KG1 (cell line): Measurements from ENCODE around the gene SPN.
"Not testable (repeated sequence)": the region's sequence is repeated elsewhere in the genome, so short reads cannot be mapped to it uniquely, and the experiment has no call there.

Experiments
- DNase-seq: peaks from one replicate; lab custom pipeline; 2025; lab: John Stamatoyannopoulos, UW

SPN gene

DNA sequence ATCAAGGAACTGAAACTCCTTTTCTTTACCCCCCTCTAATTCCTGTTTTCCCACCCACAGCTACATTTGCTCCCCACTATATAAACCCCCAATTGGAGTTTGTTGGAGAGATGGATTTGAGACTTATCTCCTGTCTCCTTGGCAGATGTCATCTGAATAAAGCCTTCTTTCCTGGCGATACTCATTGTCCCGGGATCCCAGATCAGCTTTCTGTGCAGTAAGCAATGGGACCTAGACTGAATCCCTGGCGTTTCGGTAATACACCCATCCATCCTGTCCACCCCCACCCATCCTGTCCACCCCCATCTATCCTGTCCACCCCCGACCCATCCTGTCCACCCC is 38.1 kb downstream of the SPN start:
- no peak for DNase-seq

DNA sequence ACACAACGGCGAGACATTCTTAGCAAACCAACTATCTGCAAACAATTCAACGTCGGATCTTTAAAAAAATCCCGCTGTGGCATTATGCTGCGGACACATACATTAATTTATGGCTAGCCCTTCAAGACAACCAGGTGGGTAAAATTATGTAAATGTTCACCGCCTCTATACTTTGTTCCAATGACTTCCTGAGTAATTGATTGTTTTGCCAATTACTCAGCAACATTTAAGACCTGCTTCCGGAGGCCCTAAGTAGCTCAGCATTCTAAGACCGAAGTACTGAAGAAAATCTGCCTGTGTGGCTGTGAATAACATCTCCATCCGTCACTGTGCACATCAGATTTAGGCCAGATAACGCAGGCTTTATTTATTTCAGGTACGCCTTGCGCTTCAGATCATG is 39.2 kb downstream of the SPN start:
- DNase-seq: no peak

- DNase-seq: no peak
Measured at GRCh38 chr16:29705030-29705429, 42.0 kb downstream of the SPN start.

DNA sequence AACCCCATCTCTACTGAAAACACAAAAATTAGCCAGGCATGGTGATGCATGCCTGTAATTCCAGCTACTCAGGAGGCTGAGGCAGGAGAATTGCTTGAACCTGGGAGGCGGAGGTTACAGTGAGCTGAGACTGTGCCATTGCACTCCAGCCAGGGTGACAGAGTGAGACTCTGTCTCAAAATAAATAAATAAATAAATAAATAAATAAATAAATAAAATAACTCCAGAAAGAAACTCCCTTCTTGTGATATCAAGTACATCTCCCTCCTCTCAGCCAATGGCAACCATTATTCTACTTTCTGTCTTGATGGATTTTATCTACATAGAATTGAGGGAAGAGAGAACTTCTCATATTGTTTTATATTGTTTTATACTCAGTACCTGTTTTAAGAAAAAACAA is 44.1 kb downstream of the SPN start:
- not testable (repeated sequence) for DNase-seq

GRCh38 chr16:29708917-29709600 is 46.0 kb downstream of the SPN start:
- no peak for DNase-seq

DNA sequence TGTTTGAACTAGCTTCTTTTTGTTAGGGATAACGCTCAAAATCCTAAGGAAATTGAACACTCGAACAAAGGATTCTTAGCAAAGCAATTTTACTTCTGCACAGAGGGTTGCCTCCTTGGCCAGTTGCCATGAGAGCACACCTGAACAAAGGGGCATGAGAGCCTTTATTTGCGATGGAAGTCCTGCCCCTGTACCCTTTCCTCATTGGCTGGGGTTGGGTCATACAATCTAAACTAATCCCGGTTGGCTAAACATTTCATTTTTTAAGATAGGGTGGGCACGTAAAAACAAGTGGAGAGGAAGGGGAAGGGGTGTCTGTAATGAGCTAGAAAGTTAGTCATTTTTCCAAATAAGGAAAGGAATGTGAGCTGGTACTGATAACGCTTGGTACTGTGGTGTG is 46.6 kb downstream of the SPN start:
- DNase-seq: not testable (repeated sequence)

- DNase-seq: no peak
Measured at GRCh38 chr16:29710227-29711219, 47.5 kb downstream of the SPN start.

GRCh38 chr16:29712809-29713208 is 49.8 kb downstream of the SPN start:
- DNase-seq: no peak

DNA sequence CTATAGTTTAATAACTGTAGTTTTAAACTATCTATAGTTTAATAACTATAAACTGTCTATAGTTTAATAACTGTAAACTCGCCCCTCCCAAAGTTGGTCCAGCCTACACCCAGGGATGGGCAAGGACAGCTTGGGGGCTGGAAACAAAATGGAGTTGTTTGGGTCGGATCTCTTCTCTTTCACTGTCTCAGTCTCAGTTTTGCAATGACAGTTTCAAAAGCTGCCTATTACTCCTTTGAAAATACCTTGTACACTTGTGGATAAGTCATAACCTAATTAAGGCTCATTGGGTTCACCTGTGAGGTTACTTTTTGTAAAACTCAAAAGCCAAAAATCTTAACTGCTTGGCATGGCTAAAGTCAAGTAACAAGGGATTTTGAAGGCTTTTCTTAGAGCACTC is 51.3 kb downstream of the SPN start:
- DNase-seq: no peak

GRCh38 chr16:29714972-29715371 is 51.9 kb downstream of the SPN start:
- DNase-seq: no peak

DNA sequence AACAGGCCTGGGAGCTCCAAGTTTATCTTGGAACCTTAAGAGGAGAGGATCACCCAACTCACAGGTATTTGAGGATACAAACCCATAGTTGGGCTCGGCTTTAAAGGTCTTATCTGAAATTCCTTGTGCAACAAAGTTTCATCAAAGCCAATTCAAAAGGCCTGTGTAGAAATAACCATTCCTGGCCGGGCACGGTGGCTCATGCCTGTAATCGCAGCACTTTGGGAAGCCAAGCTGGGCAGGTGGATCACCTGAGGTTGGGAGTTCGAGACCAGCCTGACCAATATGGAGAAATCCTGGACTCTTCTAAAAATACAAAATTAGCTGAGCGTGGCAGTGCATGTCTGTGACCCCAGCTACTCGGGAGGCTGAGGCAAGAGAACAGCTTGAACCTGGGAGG is 54.1 kb downstream of the SPN start:
- DNase-seq: no peak

- no peak for DNase-seq
Measured at GRCh38 chr16:29719063-29719462, 56.0 kb downstream of the SPN start.
